Upper lobe of left lung (tissue), 6 donors: ENCODE results near the gene CDK6. TPM values are rescaled to one million over a fixed set of nuclear protein-coding genes. Genes with fewer than 3 reads are reported as not detected.

ENCODE experiments used
- ATAC-seq, 2 donors: fragments of 200-7000 bp; cut with Tn5 transposase; one replicate each; pipeline ENCODE4 v1.9.1; 2022; ENCODE audit warnings: mild to moderate bottlenecking in 2 of 2, moderate library complexity in 2 of 2; ENCODE audit not compliant: low FRiP score in 2 of 2
- DNase-seq, 2 donors: peaks; one replicate each; pipeline ENCODE4 v3.0.0-alpha.2; 2019 to 2020
- H3K27ac ChIP-seq, 4 donors: fragments of 200-600 bp; sonication (generic); one replicate each; pipeline ENCODE4 v1.5.1; 2016 to 2019
- H3K27me3 ChIP-seq, 4 donors: fragments of 200-600 bp; sonication (generic); one replicate each; pipeline ENCODE4 v1.5.1; 2017 to 2019
- H3K36me3 ChIP-seq, 4 donors: fragments of 200-600 bp; sonication (generic); one replicate each; pipeline ENCODE4 v1.5.1; 2016 to 2019
- H3K4me1 ChIP-seq, 4 donors: fragments of 200-600 bp; sonication (generic); one replicate each; pipeline ENCODE4 v1.5.1; 2018 to 2019
- H3K4me3 ChIP-seq, 4 donors: fragments of 200-600 bp; sonication (generic); one replicate each; pipeline ENCODE4 v1.5.1; 2017 to 2019; ENCODE audit warnings: mild to moderate bottlenecking in 2 of 4, moderate library complexity in 1 of 4
- H3K9me3 ChIP-seq, 4 donors: fragments of 200-600 bp; sonication (generic); one replicate each; pipeline ENCODE4 v1.5.1; 2018 to 2019
- EP300 ChIP-seq, 4 donors: sonication (generic); formaldehyde crosslinking; IDR thresholded peaks; one replicate each; pipeline ENCODE4 v1.5.1; 2017; ENCODE audit warnings: antibody characterized with exemption in 4 of 4, control low read depth in 2 of 4
- POLR2A ChIP-seq, 4 donors: fragments of 450-650 bp; IDR thresholded peaks; one replicate each; pipeline ENCODE4 v1.5.1; 2016 to 2017; ENCODE audit warnings: antibody characterized with exemption in 4 of 4, mild to moderate bottlenecking in 2 of 4
- POLR2AphosphoS5 ChIP-seq, 2 donors: sonication (generic); formaldehyde crosslinking; IDR thresholded peaks; one replicate each; pipeline ENCODE4 v1.5.1; 2017; ENCODE audit warnings: antibody characterized with exemption in 2 of 2
- WGBS, 2 donors: methylation state at CpG; one replicate each; pipeline ENCODE4 v1.1.5; 2017 to 2018; 5-methylcytosine and 5-hydroxymethylcytosine counted together
- total RNA-seq, 6 donors: library from RNA; depleted of rRNA in 4 of 6; stranded (reverse); fragments of >200 nt in 4 of 6; gene quantifications; one replicate each; pipeline versions ENCODE4 v1.1.0 to v1.2.1, GENCODE V29; 2016 to 2021
- TF ChIP-seq, protein P1 (sequence below), 6 experiments: fragments of 450-650 bp in 4 of 6; fragments of 200-600 bp in 2 of 6; sonication (generic) in 2 of 6; IDR thresholded peaks; one replicate each; pipeline ENCODE4 v1.5.1; 2016 to 2019; ENCODE audit warnings: antibody characterized with exemption in 6 of 6
- donor health status: DM: no; HTN: no; CAD: no; lungs with moderate emphysema.
- donor health status: DM: no; HTN: yes; CAD: no; lungs with severe emphysema.

The CDK6 gene
- total RNA-seq, 6 donors from 2014 or later, result 15.7 to 26.9 (median 19.9) TPM

- Histone ChIP-seq H3K4me1 (peaks cover 0 to 19% (median 10%) of the 10 kb centered on the region in 4 donors), H3K9me3 (no peaks in the 10 kb centered on the region)
Observed at GRCh38 chr7:92824901-92825480, 11.4 kb downstream of the CDK6 start.

GRCh38 chr7:92824450-92824849 lies 11.9 kb downstream of the CDK6 start:
- Histone ChIP-seq H3K9me3 (no peaks in the 10 kb centered on the region), H3K27me3 (no peaks in the 10 kb centered on the region), H3K27ac (no peak overlapping the region), H3K4me3 (no peak overlapping the region), H3K36me3 (no peaks in the 10 kb centered on the region), H3K4me1 (peaks cover 0 to 18% (median 7%) of the 10 kb centered on the region in 4 donors)
- no peak for TF ChIP-seq POLR2AphosphoS5 (IDR thresholded peaks at IDR 0.05)
- no peak for TF ChIP-seq EP300 (IDR thresholded peaks at IDR 0.05)
- DNase-seq, result no peak
- WGBS, 2 donors, result 32 to 58% methylated on average over 2 of the region's 2 CpGs
- ATAC-seq, result no peak

More at GRCh38 chr7:92824901-92825480, 11.4 kb downstream of the CDK6 start:
- 85 to 89% methylated on average over 3 of the region's 3 CpGs for WGBS, 2 donors
- ATAC-seq (no peak), DNase-seq (no peak)
- TF ChIP-seq EP300 (IDR thresholded peaks at IDR 0.05) (no peak), POLR2AphosphoS5 (IDR thresholded peaks at IDR 0.05) (no peak), POLR2A (IDR thresholded peaks at IDR 0.05) (no peak)
- TF ChIP-seq, protein P1, sequence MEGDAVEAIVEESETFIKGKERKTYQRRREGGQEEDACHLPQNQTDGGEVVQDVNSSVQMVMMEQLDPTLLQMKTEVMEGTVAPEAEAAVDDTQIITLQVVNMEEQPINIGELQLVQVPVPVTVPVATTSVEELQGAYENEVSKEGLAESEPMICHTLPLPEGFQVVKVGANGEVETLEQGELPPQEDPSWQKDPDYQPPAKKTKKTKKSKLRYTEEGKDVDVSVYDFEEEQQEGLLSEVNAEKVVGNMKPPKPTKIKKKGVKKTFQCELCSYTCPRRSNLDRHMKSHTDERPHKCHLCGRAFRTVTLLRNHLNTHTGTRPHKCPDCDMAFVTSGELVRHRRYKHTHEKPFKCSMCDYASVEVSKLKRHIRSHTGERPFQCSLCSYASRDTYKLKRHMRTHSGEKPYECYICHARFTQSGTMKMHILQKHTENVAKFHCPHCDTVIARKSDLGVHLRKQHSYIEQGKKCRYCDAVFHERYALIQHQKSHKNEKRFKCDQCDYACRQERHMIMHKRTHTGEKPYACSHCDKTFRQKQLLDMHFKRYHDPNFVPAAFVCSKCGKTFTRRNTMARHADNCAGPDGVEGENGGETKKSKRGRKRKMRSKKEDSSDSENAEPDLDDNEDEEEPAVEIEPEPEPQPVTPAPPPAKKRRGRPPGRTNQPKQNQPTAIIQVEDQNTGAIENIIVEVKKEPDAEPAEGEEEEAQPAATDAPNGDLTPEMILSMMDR (IDR thresholded peaks at IDR 0.05), result no peak
- Histone ChIP-seq H3K27ac (no peak overlapping the region), H3K4me3 (no peak overlapping the region), H3K36me3 (no peaks in the 10 kb centered on the region), H3K27me3 (no peaks in the 10 kb centered on the region)

DNA sequence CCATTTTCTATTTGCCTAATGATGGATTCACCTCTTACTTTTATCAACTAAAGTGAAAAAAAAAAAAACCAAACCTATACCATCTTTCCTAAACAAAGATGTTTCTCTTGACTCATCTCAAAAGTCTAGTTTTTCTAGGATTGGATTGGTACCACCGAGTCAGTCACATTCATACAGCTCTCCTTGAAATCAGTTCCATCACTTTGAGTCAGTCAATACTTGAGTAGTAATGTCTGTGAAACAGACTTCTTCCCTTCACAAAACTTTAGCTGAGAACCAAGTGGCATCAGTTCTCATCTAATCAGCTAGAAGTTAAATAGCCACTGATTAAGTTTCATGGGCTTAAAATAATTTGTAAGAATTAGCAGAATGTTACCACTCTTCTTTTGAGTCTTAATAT lies 13.3 kb downstream of the CDK6 start:
- no peaks in the 10 kb centered on the region for H3K27me3 ChIP-seq
- DNase-seq (no peak), ATAC-seq (no peak)
- H3K4me3 ChIP-seq, result no peak overlapping the region
- no peak overlapping the region for H3K27ac ChIP-seq
- WGBS, 2 donors, result 82 to 96% methylated on average over 1 of the region's 1 CpG
- H3K4me1 ChIP-seq, result peaks cover 0 to 15% (median 6%) of the 10 kb centered on the region in 4 donors
- no peaks in the 10 kb centered on the region for H3K9me3 ChIP-seq
- TF ChIP-seq, protein P1 (IDR thresholded peaks at IDR 0.05), result no peak
- no peak for TF ChIP-seq POLR2AphosphoS5 (IDR thresholded peaks at IDR 0.05)
- TF ChIP-seq POLR2A (IDR thresholded peaks at IDR 0.05), result no peak
- TF ChIP-seq EP300 (IDR thresholded peaks at IDR 0.05), result no peak
- H3K36me3 ChIP-seq, result no peaks in the 10 kb centered on the region

- no peak overlapping the region for H3K27ac ChIP-seq
- H3K4me1 ChIP-seq, result peaks cover 0 to 4% (median 0%) of the 10 kb centered on the region in 4 donors
- H3K4me3 ChIP-seq, result no peak overlapping the region
- 90 to 92% methylated on average over 3 of the region's 3 CpGs for WGBS, 2 donors
- TF ChIP-seq POLR2AphosphoS5 (IDR thresholded peaks at IDR 0.05), result no peak
- TF ChIP-seq EP300 (IDR thresholded peaks at IDR 0.05), result no peak
- TF ChIP-seq, protein P1 (IDR thresholded peaks at IDR 0.05), result no peak
- no peak for TF ChIP-seq POLR2A (IDR thresholded peaks at IDR 0.05)
- ATAC-seq, result no peak
- DNase-seq, result no peak
- no peaks in the 10 kb centered on the region for H3K36me3 ChIP-seq
- no peaks in the 10 kb centered on the region for H3K27me3 ChIP-seq
- H3K9me3 ChIP-seq, result peaks cover 0 to 4% (median 2%) of the 10 kb centered on the region in 4 donors
Observed at GRCh38 chr7:92820191-92820590, 16.2 kb downstream of the CDK6 start.

DNA sequence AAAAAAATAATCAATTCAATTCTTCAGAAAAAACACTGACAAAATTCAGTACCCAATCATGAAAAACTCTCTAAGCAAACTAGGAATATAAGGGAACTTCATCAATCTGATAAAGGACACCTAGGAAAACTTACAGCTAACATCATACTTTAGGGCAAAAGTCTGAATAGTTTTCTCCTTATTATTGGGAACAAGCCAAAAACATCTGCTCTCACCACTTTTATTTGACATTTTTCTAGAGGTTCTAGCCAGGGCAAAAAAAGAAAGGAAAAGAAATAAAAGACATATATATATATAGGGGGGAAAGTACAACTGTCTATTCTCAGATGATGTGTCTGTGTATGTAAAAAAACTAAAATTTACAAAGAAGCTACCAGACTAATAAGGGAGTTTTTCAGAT lies 19.0 kb downstream of the CDK6 start:
- H3K27me3 ChIP-seq, result no peaks in the 10 kb centered on the region
- no peak for ATAC-seq
- H3K36me3 ChIP-seq, result no peaks in the 10 kb centered on the region
- TF ChIP-seq EP300 (IDR thresholded peaks at IDR 0.05) (no peak), POLR2A (IDR thresholded peaks at IDR 0.05) (no peak), POLR2AphosphoS5 (IDR thresholded peaks at IDR 0.05) (no peak)
- TF ChIP-seq, protein P1 (IDR thresholded peaks at IDR 0.05), result no peak
- H3K27ac ChIP-seq, result no peak overlapping the region
- peaks cover 0 to 4% (median 0%) of the 10 kb centered on the region in 4 donors for H3K4me1 ChIP-seq
- H3K4me3 ChIP-seq, result no peak overlapping the region
- peaks cover 0 to 4% (median 2%) of the 10 kb centered on the region in 4 donors for H3K9me3 ChIP-seq
- DNase-seq, result no peak
